ENCODE results near the gene LGR6. TPM values are rescaled to one million over a fixed set of nuclear protein-coding genes. Genes with fewer than 3 reads are reported as not detected.

LGR6 gene
- total and polyA plus RNA-seq, 2 experiments from 2014 or later: 0.66 to 0.89 TPM

GRCh38 chr1:202146993-202147392, 46.6 kb upstream of the LGR6 start (continued):
- TF ChIP-seq ETS1 (IDR thresholded peaks at IDR 0.05) (no peak), JUNB (IDR thresholded peaks at IDR 0.05; ENCODE audit: unreplicated experiment) (no peak), ZNF331 (CRISPR knock-in tag; IDR thresholded peaks at IDR 0.05; ENCODE audit: low read depth) (no peak), POLR2AphosphoS5 (IDR thresholded peaks at IDR 0.05; ENCODE audit: low read depth) (no peak)

GRCh38 chr1:202148391-202148790, 45.2 kb upstream of the LGR6 start:
- Mint-ChIP-seq H3K36me3 (ENCODE audit: low read depth) (no peaks in the 10 kb centered on the region), H3K27ac (no peak overlapping the region), H3K9me3 (no peaks in the 10 kb centered on the region; the same call in 2 of the 3 replicates), H3K27me3 (ENCODE audit: insufficient read depth, low read depth, poor library complexity) (peaks cover 10% of the 10 kb centered on the region), H3K4me1 (peaks cover 10% of the 10 kb centered on the region), H3K4me3 (no peak overlapping the region)
- Histone ChIP-seq H3K79me2 (replicated peaks; ENCODE audit: insufficient read depth) (peaks cover 4% of the 10 kb centered on the region), H2AFZ (no peak overlapping the region), H3K4me2 (no peak overlapping the region), H3F3A (replicated peaks; ENCODE audit: low read depth) (0 out of 2 replicates have a peak, but pooled peaks cover under 1% of the 10 kb centered on the region), H3K27ac (ENCODE audit: low read depth) (no peak overlapping the region), H3K4me1 (ENCODE audit: insufficient read depth) (peaks cover 8% of the 10 kb centered on the region), H3K4me3 (no peak overlapping the region), H3K27me3 (ENCODE audit: insufficient read depth) (0 out of 2 replicates have a peak, but pooled peaks cover 7% of the 10 kb centered on the region), H3K36me3 (ENCODE audit: insufficient read depth) (no peaks in the 10 kb centered on the region), H3K9me2 (ENCODE audit: insufficient read depth) (no peaks in the 10 kb centered on the region), H4K20me1 (replicated peaks; ENCODE audit: insufficient read depth) (no peaks in the 10 kb centered on the region)
- ATAC-seq (no peak), DNase-seq (ENCODE audit: low spot score) (no peak)
- TF ChIP-seq ZNF331 (CRISPR knock-in tag; IDR thresholded peaks at IDR 0.05; ENCODE audit: low read depth) (no peak), REST (IDR thresholded peaks at IDR 0.05; ENCODE audit: unreplicated experiment) (no peak), POLR2AphosphoS5 (IDR thresholded peaks at IDR 0.05; ENCODE audit: low read depth) (no peak), EZH2 (IDR thresholded peaks at IDR 0.05; ENCODE audit: low read depth, unreplicated experiment) (no peak), ZNF462 (CRISPR knock-in tag; IDR thresholded peaks at IDR 0.05) (no peak), NANOG (IDR thresholded peaks at IDR 0.05; ENCODE audit: borderline replicate concordance) (no peak), ETS1 (IDR thresholded peaks at IDR 0.05) (no peak), JUNB (IDR thresholded peaks at IDR 0.05; ENCODE audit: unreplicated experiment) (no peak), STAT1 (IDR thresholded peaks at IDR 0.05; ENCODE audit: unreplicated experiment) (no peak), ZNF114 (CRISPR knock-in tag; IDR thresholded peaks at IDR 0.05) (no peak)

All from GM23338 (cell line).